Hair follicle dermal papilla cell (primary cell): ENCODE measurements around the gene PNP. TPM values are rescaled to one million over a fixed set of nuclear protein-coding genes. Genes with fewer than 3 reads are reported as not detected.

Source experiments
- total RNA-seq: library from RNA; depleted of rRNA; stranded (reverse); fragments of >200 nt; gene quantifications from 2 replicates; pipeline ENCODE4 v1.2.3, GENCODE V29; 2012

Gene PNP
- 9.9 and 13.4 TPM in 2 replicates for total RNA-seq

DNA sequence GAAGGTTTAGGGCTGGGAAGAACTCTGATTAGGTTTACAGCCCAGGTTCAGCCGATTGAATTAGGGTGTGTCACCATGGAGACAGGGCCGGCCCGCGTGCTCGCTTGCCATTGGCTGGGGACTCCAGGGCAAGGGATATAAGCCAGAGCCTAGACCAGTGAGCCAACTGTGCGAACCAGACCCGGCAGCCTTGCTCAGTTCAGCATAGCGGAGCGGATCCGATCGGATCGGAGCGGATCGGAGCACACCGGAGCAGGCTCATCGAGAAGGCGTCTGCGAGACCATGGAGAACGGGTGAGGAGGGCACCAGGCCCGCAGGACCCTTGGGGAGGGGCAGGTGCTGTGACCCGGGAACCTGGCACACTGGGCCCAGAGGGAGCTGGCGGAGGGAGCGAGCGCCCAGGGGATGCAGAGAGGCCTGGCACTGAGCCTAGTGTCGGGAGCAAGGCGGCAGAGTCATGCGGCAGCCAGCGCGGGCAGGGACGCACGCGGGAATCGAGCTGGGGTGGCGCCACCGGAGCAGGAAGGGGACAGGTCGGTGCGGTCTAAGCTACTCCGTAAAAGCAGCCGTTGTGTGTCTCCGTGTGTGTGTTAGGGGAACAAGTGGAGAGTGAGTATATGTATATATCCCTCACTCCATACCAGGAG, at the start of gene PNP:
TSS of gene PNP (plus strand) at position 165 of the 648 bp plus-strand sequence. CDS start at position 284, 119 bp downstream.

DNA sequence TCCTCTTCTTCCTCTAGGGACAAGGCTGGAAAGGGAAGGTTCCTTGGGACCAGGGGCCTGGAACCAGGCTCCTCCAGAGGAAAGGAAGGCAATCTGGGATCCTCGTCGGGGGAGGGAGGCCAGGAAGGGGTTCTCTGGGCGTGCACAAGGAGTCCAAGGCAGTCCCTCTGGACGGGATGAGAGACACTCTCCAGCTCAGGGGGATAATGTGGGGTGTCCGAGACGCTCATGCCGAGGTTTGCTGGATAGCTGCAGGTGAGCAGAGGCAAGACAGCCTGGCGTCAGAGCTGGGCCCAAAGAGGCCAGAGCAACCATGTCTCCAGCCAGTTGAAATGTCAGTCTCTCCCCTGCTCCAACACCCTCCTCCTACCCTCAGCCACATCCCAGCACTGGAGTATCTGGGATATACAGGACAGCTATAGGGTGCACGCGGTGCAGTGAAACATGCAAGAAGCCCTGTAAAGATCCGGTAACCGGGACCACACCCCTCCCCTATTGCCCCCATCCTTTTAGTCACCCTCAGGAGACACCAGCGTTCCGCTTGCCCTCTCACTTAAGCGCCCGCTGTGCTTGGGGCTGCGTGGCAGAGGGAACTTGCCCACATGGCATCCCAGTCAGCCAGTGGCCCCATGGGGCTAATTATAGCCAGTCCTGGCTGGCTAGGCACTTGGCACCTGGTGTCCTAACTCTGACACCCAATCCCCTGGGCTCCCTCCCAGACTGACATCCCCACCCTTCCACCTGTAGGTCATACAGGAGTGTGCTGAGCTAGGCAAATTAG, 33.4 kb upstream of the PNP start, which contains the start of gene KLHL33:
TSS of gene KLHL33 (minus strand) at position 585 of the 781 bp plus-strand sequence. CDS start at position 230, 355 bp downstream.

DNA sequence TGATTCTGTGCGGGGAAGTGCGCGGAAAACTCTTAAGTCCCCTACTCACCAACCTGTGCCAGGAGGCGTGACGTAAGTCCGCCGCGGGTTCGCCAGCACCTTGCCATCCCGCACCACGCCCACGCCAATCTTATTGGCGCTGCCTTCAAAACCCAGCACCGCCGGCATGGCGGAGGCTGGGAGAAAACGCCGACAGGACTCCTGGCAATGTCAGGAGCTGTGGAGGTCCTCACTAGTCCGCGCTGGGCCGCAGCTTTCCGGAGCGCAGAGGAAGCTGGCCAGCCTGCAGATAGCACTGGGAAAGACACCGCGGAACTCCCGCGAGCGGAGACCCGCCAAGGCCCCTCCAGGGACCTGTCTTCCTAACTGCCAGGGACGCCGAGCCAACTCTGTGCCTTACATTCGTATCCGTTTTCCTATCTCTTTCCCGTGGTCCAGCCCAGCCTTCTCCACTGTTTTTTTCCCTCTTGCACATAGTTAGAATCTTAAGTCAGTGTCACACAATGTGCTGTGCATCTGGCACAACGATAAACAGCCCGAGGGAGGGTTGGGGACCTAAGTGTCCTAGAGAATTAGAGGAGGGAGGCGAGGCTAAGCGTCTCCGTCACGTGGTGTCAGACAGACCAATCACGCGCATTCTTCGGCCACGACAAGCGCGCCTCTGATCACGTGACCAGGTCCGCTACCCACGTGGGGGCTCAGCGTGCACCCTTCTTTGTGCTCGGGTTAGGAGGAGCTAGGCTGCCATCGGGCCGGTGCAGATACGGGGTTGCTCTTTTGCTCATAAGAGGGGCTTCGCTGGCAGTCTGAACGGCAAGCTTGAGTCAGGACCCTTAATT, 14.5 kb upstream of the PNP start, which contains the start of the genes APEX1 and OSGEP:
TSS of gene APEX1 (plus strand) at position 711 of the 839 bp plus-strand sequence. CDS start 420 bp downstream, outside the sequence.
TSS of gene OSGEP (minus strand) at position 297 of the 839 bp plus-strand sequence. CDS start at position 168, 129 bp downstream.

DNA sequence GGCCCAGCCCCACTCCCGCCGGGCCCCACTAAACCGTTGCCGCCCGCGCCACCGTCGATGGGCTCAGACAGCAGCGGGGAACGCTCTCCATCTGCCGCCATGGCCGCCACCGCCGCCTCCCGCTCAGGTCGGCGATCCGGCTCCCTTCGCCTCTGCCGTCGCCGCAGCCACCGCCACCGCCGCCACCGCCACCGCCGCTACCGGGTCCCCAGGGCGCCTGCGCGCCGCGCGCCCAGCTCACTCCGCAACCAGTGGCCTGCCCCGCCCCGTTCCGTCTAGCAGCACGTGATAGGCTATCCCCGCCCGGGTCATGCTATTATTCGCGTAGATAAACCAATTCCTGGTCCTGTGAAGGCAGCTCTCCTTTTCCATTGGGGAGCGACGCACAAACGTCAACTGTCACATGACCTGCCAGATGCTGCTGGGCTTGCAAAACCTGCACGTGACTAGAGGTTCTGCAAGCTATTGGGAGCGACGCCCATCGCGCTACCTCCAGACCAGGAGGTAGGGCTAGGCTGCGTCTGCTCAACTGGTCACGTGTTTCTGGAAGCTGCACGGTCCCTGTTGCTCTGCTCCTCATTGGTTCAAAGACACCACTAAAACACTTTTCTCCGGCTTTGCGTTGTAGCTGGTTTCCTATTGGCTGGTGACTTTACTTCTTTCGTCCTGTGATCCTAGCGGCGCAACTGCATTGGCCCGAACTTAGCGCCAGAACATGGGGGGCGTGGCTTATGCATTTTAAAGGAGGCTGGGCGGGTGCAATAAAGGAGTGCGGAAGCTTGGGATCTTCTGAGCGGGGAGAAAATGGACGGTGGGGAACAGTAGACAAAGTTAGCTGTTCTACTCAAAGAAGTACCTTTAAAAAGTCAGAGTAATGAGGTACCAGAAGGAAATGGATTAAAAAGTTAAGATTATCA, 7.7 kb upstream of the PNP start, which contains the start of gene PIP4P1:
TSS of gene PIP4P1 (minus strand) at position 210 of the 917 bp plus-strand sequence. CDS start at position 101, 109 bp downstream.

Other genes with a start within 250 kb of the PNP start
- not detected in 2 replicates for gene OR11H6, start 245.7 kb upstream of the PNP start, total RNA-seq
- gene OR11H7, start 240.4 kb upstream of the PNP start, total RNA-seq = not detected in 2 replicates
- not detected in 2 replicates for gene OR11H4, start 230.1 kb upstream of the PNP start, total RNA-seq
- 15.3 and 20.5 TPM in 2 replicates for gene TTC5, start 163.5 kb upstream of the PNP start, total RNA-seq
- 48.2 and 48.5 TPM in 2 replicates for gene CCNB1IP1, start 136.1 kb upstream of the PNP start, total RNA-seq
- 4.6 and 7.6 TPM in 2 replicates for gene PARP2, start 125.8 kb upstream of the PNP start, total RNA-seq
- gene TEP1, start 55.9 kb upstream of the PNP start, total RNA-seq = 32.8 and 34.5 TPM in 2 replicates
- 0.32 and 0.49 TPM in 2 replicates for gene KLHL33, start 33.2 kb upstream of the PNP start, total RNA-seq
- 36.8 and 41.7 TPM in 2 replicates for gene OSGEP, start 14.6 kb upstream of the PNP start, total RNA-seq
- 81.6 and 91.2 TPM in 2 replicates for gene APEX1, start 14.2 kb upstream of the PNP start, total RNA-seq
- gene PIP4P1, start 8.0 kb upstream of the PNP start, total RNA-seq = 31.6 and 35.6 TPM in 2 replicates
- not detected in 2 replicates for gene RNASE10, start 36.1 kb downstream of the PNP start, total RNA-seq
- not detected in 2 replicates for gene RNASE9, start 91.6 kb downstream of the PNP start, total RNA-seq
- not detected in 2 replicates for gene RNASE11, start 118.6 kb downstream of the PNP start, total RNA-seq
- not detected in 2 replicates for gene RNASE12, start 122.0 kb downstream of the PNP start, total RNA-seq
- gene OR6S1, start 172.3 kb downstream of the PNP start, total RNA-seq = not detected in 2 replicates
- gene RNASE4, start 215.2 kb downstream of the PNP start, total RNA-seq = 28.3 and 31.6 TPM in 2 replicates
- 8.4 and 9.5 TPM in 2 replicates for gene ANG, start 219.4 kb downstream of the PNP start, total RNA-seq